HepG2 (cell line): ENCODE data around the gene CLDN9. TPM values are rescaled to one million over a fixed set of nuclear protein-coding genes. Genes with fewer than 3 reads are reported as not detected.
A peak's percentile ranks its signal among the peaks of the same experiment; 100 is the strongest.

ENCODE experiments used
- GABPB1 ChIP-seq: IDR thresholded peaks from 2 replicates; pipeline ENCODE4 v1.6.1; 2016; ENCODE audit warnings: mild to moderate bottlenecking, missing genetic modification reagents, moderate library complexity, missing compliant biosample characterization
- GFI1 ChIP-seq: sonication (generic); formaldehyde crosslinking; IDR thresholded peaks from 2 replicates; pipeline ENCODE4 v1.5.0; 2020; ENCODE audit warnings: missing genetic modification reagents, mild to moderate bottlenecking, borderline replicate concordance
- HOMEZ ChIP-seq: IDR thresholded peaks from 2 replicates; pipeline ENCODE4 v1.6.1; 2016; ENCODE audit warnings: low read depth
- MED8 ChIP-seq: sonication (generic); formaldehyde crosslinking; IDR thresholded peaks from 2 replicates; pipeline ENCODE4 v1.8.1; 2023; ENCODE audit warnings: mild to moderate bottlenecking, missing genetic modification reagents; ENCODE audit not compliant: insufficient replicate concordance
- RORA ChIP-seq: sonication (generic); formaldehyde crosslinking; IDR thresholded peaks from 2 replicates; pipeline ENCODE4 v1.5.0; 2020; ENCODE audit warnings: mild to moderate bottlenecking, missing genetic modification reagents, moderate library complexity
- SYNCRIP ChIP-seq: fragments of 200-400 bp; formaldehyde crosslinking; IDR thresholded peaks from 2 replicates; pipeline ENCODE4 v1.6.1; 2018; ENCODE audit warnings: mild to moderate bottlenecking, low read depth, low read length; ENCODE audit not compliant: insufficient read depth
- ZBTB39 ChIP-seq: sonication (generic); formaldehyde crosslinking; IDR thresholded peaks from 2 replicates; pipeline ENCODE4 v1.5.0; 2020; ENCODE audit warnings: missing genetic modification reagents
- ZBTB43 ChIP-seq: sonication (generic); formaldehyde crosslinking; conservative IDR thresholded peaks from 2 replicates; pipeline ENCODE4 v1.4.0; 2020; ENCODE audit warnings: missing genetic modification reagents
- ZNF383 ChIP-seq: sonication (generic); formaldehyde crosslinking; IDR thresholded peaks from 2 replicates; pipeline ENCODE4 v1.4.0; 2020; ENCODE audit warnings: missing genetic modification reagents, mild to moderate bottlenecking, borderline replicate concordance
- ZNF430 ChIP-seq: sonication (generic); formaldehyde crosslinking; IDR thresholded peaks from 2 replicates; pipeline ENCODE4 v1.9.0; 2021; ENCODE audit warnings: mild to moderate bottlenecking, missing genetic modification reagents
- ZNF550 ChIP-seq: sonication (generic); formaldehyde crosslinking; IDR thresholded peaks from 2 replicates; pipeline ENCODE4 v1.4.0; 2020; ENCODE audit warnings: mild to moderate bottlenecking, missing genetic modification reagents, borderline replicate concordance
- ZSCAN31 ChIP-seq: sonication (generic); formaldehyde crosslinking; IDR thresholded peaks from 2 replicates; pipeline ENCODE4 v1.5.0; 2020; ENCODE audit warnings: low read depth, mild to moderate bottlenecking, missing genetic modification reagents
- polyA plus RNA-seq, 8 experiments: library from polyadenylated mRNA; depleted of rRNA in 3 of 8; stranded (reverse) in 7 of 8; unstranded in 1 of 8; fragments of >200 nt; fragmentation: Illumina TruSeq in 4 of 8; extraction: Trizol in 4 of 8; gene quantifications; 2 replicates each; pipeline versions ENCODE4 v1.2.1 to v1.2.3, GENCODE V29; 2011 to 2016; ENCODE audit warnings: low read depth in 4 of 8, missing spikeins in 1 of 8, mixed read lengths in 1 of 8; ENCODE audit not compliant: insufficient read depth in 1 of 8
- total RNA-seq, 5 experiments: library from RNA; depleted of rRNA; stranded (reverse); fragments of >200 nt; fragmentation: Illumina TruSeq; extraction: Trizol; gene quantifications; 2 replicates each; pipeline ENCODE4 v1.2.3, GENCODE V29; 2016; ENCODE audit warnings: low read depth in 1 of 5
- TF ChIP-seq, protein P1 (sequence below): sonication (generic); formaldehyde crosslinking; IDR thresholded peaks from 2 replicates; pipeline ENCODE4 v1.5.1; 2020; ENCODE audit warnings: mild to moderate bottlenecking, missing genetic modification reagents
- TF ChIP-seq, protein P2 (sequence below): sonication (generic); formaldehyde crosslinking; IDR thresholded peaks from 2 replicates; pipeline ENCODE4 v1.5.0; 2020; ENCODE audit warnings: mild to moderate bottlenecking, missing genetic modification reagents
- TF ChIP-seq, protein P3 (sequence below): sonication (generic); formaldehyde crosslinking; IDR thresholded peaks from 2 replicates; pipeline ENCODE4 v1.8.0; 2022; ENCODE audit warnings: missing genetic modification reagents, low read depth, mild to moderate bottlenecking, borderline replicate concordance
- TF ChIP-seq, protein P4 (sequence below): sonication (generic); formaldehyde crosslinking; IDR thresholded peaks from 2 replicates; pipeline ENCODE4 v1.4.0; 2020; ENCODE audit warnings: mild to moderate bottlenecking, missing genetic modification reagents

The CLDN9 gene
- total and polyA plus RNA-seq, 2 of the 13 experiments (the other 11 are each of a cell fraction or from before 2014, with no cell fraction given), result 0.15 to 0.26 TPM

- TF ChIP-seq ZBTB43 (CRISPR knock-in tag) (no peak), HOMEZ (CRISPR knock-in tag) (no peak), GABPB1 (CRISPR knock-in tag) (no peak), SYNCRIP (no peak), ZBTB39 (CRISPR knock-in tag) (no peak), RORA (CRISPR knock-in tag) (no peak), ZNF430 (CRISPR knock-in tag) (peak; percentile 80; the same call in 1 of the 2 replicates), ZNF550 (CRISPR knock-in tag) (no peak), MED8 (no peak), GFI1 (CRISPR knock-in tag) (no peak), ZNF383 (CRISPR knock-in tag) (no peak), ZSCAN31 (CRISPR knock-in tag) (no peak)
- TF ChIP-seq, protein P1, sequence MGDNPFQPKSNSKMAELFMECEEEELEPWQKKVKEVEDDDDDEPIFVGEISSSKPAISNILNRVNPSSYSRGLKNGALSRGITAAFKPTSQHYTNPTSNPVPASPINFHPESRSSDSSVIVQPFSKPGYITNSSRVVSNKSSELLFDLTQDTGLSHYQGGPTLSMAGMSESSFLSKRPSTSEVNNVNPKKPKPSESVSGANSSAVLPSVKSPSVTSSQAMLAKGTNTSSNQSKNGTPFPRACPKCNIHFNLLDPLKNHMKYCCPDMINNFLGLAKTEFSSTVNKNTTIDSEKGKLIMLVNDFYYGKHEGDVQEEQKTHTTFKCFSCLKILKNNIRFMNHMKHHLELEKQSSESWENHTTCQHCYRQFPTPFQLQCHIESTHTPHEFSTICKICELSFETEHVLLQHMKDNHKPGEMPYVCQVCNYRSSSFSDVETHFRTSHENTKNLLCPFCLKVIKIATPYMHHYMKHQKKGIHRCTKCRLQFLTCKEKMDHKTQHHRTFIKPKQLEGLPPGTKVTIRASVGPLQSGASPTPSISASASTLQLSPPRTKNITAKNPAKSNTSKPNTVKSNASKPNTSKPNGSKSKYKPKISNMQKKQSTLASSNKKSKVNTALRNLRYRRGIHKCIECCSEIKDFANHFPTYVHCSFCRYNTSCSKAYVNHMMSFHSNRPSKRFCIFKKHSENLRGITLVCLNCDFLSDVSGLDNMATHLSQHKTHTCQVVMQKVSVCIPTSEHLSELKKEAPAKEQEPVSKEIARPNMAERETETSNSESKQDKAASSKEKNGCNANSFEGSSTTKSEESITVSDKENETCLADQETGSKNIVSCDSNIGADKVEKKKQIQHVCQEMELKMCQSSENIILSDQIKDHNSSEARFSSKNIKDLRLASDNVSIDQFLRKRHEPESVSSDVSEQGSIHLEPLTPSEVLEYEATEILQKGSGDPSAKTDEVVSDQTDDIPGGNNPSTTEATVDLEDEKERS (CRISPR knock-in tag), result 0 out of 2 replicates have a peak, but pooled peaks have one; percentile 14
- TF ChIP-seq, protein P2, sequence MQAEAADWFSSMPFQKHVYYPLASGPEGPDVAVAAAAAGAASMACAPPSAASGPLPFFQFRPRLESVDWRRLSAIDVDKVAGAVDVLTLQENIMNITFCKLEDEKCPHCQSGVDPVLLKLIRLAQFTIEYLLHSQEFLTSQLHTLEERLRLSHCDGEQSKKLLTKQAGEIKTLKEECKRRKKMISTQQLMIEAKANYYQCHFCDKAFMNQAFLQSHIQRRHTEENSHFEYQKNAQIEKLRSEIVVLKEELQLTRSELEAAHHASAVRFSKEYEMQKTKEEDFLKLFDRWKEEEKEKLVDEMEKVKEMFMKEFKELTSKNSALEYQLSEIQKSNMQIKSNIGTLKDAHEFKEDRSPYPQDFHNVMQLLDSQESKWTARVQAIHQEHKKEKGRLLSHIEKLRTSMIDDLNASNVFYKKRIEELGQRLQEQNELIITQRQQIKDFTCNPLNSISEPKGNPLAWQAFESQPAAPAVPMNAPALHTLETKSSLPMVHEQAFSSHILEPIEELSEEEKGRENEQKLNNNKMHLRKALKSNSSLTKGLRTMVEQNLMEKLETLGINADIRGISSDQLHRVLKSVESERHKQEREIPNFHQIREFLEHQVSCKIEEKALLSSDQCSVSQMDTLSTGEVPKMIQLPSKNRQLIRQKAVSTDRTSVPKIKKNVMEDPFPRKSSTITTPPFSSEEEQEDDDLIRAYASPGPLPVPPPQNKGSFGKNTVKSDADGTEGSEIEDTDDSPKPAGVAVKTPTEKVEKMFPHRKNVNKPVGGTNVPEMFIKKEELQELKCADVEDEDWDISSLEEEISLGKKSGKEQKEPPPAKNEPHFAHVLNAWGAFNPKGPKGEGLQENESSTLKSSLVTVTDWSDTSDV (CRISPR knock-in tag), result 0 out of 2 replicates have a peak, but pooled peaks have one; percentile 24
- TF ChIP-seq, protein P3, sequence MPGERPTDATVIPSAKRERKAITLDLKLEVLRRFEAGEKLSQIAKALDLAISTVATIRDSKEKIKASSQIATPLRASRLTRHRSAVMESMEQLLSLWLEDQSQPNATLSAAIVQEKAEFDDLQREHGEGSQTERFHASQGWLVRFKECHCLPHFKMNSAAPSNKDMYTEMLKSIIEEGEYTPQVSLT, result no peak
- TF ChIP-seq, protein P4, sequence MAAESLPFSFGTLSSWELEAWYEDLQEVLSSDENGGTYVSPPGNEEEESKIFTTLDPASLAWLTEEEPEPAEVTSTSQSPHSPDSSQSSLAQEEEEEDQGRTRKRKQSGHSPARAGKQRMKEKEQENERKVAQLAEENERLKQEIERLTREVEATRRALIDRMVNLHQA, result no peak
These were observed 10.1 kb downstream of the CLDN9 start (continued) for GRCh38 chr16:3022684-3023414.
